Ammon's horn (tissue), 1 donor: ENCODE data around the gene B4GALT5.
"Not testable (repeated sequence)": the region's sequence is repeated elsewhere in the genome, so short reads cannot be mapped to it uniquely, and the experiment has no call there.

Experiments
- DNase-seq: peaks from one replicate; pipeline ENCODE4 v3.0.0-alpha.2; 2016; ENCODE audit warnings: low spot score

Gene B4GALT5

GRCh38 chr20:49628280-49628679 lies 85.4 kb downstream of the B4GALT5 start:
- not testable (repeated sequence) for DNase-seq

GRCh38 chr20:49627329-49627761 lies 86.3 kb downstream of the B4GALT5 start:
- DNase-seq = no peak

- not testable (repeated sequence) for DNase-seq
Observed at GRCh38 chr20:49624988-49625387, 88.7 kb downstream of the B4GALT5 start.

GRCh38 chr20:49624317-49624716 lies 89.4 kb downstream of the B4GALT5 start:
- no peak for DNase-seq

GRCh38 chr20:49622243-49622642 lies 91.4 kb downstream of the B4GALT5 start:
- DNase-seq = no peak

GRCh38 chr20:49620364-49621240 lies 93.1 kb downstream of the B4GALT5 start:
- DNase-seq = no peak

GRCh38 chr20:49619113-49620048 lies 94.3 kb downstream of the B4GALT5 start:
- DNase-seq = no peak

- no peak for DNase-seq
Observed at GRCh38 chr20:49618289-49618688, 95.4 kb downstream of the B4GALT5 start.

- not testable (repeated sequence) for DNase-seq
Observed at GRCh38 chr20:49617394-49617793, 96.3 kb downstream of the B4GALT5 start.

GRCh38 chr20:49616154-49617007 lies 97.3 kb downstream of the B4GALT5 start:
- DNase-seq = no peak

- DNase-seq = peak; percentile 36
Observed at GRCh38 chr20:49615401-49616153, 98.1 kb downstream of the B4GALT5 start.

GRCh38 chr20:49615051-49615400 lies 98.7 kb downstream of the B4GALT5 start:
- DNase-seq = not testable (repeated sequence)

GRCh38 chr20:49614338-49615050 lies 99.2 kb downstream of the B4GALT5 start:
- no peak for DNase-seq

- DNase-seq = peak; percentile 93
Observed at GRCh38 chr20:49612127-49612738, 101.4 kb downstream of the B4GALT5 start.

GRCh38 chr20:49611539-49612126 lies 102.0 kb downstream of the B4GALT5 start:
- not testable (repeated sequence) for DNase-seq

GRCh38 chr20:49610691-49611538 lies 102.8 kb downstream of the B4GALT5 start:
- peak; percentile 71 for DNase-seq

- DNase-seq = peak; percentile 75
Observed at GRCh38 chr20:49608752-49609670, 104.7 kb downstream of the B4GALT5 start.
